ENCODE results near the gene COL15A1.

- TF ChIP-seq CTCF (conservative IDR thresholded peaks at IDR 0.05; ENCODE audit: low read length) (no peak), EZH2phosphoT487 (IDR thresholded peaks at IDR 0.05; ENCODE audit: borderline replicate concordance) (no peak)
Observed at GRCh38 chr9:98992107-98992884, 48.6 kb downstream of the COL15A1 start.
